Ovary (tissue), 3 donors: Measurements from ENCODE around the gene SLC2A5.

Experiments used
- CTCF ChIP-seq, 3 donors: fragments of 450-650 bp in 2 of 3; fragments of 200-600 bp in 1 of 3; IDR thresholded peaks; one replicate each; pipeline versions ENCODE4 v1.5.1 to v1.8.0; 2016 to 2022; ENCODE audit warnings: antibody characterized with exemption in 3 of 3, mild to moderate bottlenecking in 1 of 3
- EP300 ChIP-seq: sonication (generic); formaldehyde crosslinking; IDR thresholded peaks from one replicate; pipeline ENCODE4 v1.6.1; 2017; ENCODE audit warnings: antibody characterized with exemption
- donor health status: DM: no; HTN: no; CAD: no.

GRCh38 chr1:9118186-9118585 is 48.8 kb upstream of the SLC2A5 start:
- no peak for TF ChIP-seq CTCF (IDR thresholded peaks at IDR 0.05)
- no peak for TF ChIP-seq EP300
